ENCODE measurements around the gene YY1.
"Not testable (repeated sequence)": the region's sequence is repeated elsewhere in the genome, so short reads cannot be mapped to it uniquely, and the experiment has no call there.

Gene YY1

GRCh38 chr14:100213956-100214769 lies 24.8 kb upstream of the YY1 start:
- no peak for DNase-seq (ENCODE audit: low read depth, low spot score)

DNA sequence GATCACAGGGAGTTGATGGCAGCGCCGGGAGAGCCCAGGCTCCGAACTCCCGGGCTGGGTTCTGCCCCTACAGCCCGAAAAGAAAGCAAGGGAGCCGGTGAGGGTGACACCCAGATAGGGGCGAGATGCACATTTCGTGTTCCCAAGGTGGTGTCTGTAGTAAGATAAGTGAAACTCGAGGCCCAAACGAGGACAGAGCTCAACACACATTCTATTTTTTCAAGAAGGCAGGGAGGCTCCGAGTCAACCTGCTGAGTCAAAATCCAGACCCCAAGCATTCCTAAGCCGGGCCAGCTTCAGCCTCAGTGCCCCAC lies 24.2 kb upstream of the YY1 start:
- DNase-seq (ENCODE audit: low read depth, low spot score): no peak

- no peak for DNase-seq (ENCODE audit: low read depth, low spot score)
These were observed 23.5 kb upstream of the YY1 start for GRCh38 chr14:100215330-100215885.

DNA sequence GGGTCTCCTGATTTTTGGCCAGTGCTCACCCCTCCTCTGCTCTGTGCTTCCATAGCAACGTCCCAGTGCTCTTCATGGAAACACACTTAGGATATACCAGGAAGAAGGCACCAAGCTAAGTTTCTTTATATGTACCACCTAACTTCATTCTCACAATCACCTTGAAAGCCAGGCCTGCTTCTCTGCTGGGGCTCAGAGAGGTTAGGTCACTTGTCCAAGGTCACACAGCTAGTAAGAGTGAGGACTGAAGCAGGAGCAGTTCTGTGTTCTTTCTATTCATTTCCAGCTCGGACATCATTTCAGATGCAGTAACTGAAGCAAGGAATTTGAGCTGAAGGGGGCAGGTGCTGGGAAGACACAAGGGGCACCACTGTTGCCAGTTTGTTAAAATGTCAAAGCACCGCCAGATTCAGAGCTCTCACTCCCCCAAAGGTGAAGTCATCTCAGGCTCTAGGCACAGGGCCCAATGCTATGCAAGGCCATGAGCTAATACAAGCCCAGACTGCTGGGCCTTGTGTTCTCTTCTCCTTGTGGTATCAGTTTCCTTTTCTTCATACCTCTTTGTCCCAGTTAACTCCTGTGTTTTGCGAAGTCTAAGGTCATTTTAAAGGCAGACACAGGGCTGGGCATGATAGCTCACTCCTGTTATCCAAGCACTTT lies 19.7 kb upstream of the YY1 start:
- DNase-seq (ENCODE audit: low read depth, low spot score): no peak

DNA sequence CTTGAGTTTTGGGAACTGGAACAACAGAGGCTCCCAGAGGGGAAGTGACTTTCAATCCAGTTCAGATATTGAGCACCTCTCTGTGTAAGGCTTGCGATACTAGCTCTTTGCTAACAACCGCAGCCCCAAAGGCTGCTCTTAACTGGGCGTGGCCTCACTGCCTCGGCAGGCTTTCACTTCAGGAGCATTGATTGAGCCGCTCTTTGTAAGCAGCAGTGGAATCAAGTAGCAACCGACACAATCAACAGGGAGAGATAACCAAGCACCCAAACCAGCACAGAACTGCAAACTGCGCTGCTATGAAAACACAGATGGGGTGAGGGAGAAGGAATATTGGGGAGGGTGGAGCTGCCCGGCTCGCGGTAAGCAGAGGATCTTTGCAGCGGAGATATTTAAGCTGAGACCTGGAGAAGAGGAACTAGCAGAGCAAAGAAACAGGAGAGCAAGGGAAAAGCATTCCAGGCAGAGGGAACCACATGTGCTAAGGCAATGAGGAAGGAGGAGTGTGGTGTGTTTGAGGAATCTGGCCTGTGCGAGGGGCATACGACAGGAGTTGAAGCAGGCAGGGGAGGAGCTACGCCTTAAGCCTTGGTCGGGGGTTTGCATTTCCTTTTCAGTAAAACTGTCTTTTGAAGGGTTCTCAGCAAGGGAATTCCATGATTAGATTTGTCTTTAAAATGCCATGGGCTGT lies 17.3 kb upstream of the YY1 start:
- DNase-seq (ENCODE audit: low read depth, low spot score): no peak

- DNase-seq (ENCODE audit: low read depth, low spot score): no peak
These were observed 16.5 kb upstream of the YY1 start for GRCh38 chr14:100222224-100223093.

DNA sequence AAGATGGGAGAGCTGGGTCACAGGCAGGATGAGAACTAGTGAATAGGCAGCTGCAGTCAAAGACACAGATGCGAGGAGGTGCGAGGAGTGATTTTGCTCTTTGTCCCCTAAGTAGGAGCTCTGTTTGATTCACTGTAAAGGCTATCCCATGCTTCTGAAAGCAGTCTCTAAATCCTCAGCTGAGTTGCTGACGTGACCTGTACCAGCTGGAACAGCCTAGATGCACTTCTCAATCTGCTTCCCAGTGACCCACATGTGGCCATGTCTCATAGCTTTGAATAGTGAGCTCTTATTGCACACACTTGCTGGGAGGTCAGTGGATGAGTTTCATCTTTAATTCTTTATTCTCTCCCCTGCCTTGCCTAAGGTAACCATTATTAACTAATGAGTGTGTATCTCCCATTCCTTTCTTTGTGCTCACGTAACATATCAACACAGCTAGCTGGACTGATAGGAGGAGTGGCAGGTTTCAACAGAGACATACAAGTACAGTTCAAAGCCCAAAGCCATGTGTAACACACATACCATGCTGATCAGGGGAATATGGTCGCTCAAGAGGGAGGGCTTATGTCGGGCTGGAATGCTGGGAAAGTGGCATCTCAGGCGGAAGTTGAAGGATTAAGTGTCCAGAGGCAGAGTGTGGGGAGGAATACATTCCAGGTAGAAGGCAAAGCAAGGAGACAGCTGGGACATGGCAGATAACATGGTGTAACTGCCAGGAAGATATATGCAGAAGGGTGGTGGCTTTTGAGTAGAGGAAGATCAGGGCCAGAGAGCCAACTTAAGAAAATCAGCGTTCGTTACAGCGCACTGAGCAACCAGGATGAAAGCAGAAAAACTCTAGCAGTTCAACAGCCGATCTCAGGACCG lies 15.4 kb upstream of the YY1 start:
- no peak for DNase-seq (ENCODE audit: low read depth, low spot score)

DNA sequence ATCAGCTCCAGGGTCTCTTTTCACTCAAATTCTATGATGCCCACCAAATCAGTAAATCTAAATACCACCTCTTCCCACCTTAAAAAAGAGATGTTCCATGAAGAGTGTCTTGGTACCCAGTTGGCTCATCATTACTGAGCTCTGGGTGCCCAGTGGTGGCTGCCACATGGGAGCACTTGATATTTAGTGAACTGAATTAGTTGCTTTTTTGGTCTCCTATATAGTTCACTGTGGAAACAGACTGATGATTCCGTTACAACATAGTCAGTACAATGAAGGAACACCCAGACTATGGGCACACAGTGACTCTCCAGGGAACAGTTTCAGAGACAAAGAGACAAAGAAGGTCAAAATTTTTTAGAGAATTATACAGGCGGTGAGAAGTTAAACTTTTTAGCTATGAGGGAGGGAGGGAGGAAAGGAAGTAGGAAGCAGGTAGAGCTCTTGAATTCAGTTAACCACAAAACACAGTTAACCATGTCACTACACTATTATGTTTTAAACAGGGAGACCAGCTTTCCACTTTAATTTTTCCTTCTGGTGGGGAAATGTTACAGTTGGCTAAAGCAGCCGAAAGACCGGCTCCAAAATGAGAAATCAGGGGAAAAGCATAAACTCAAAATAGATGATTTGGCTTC lies 14.6 kb upstream of the YY1 start:
- no peak for DNase-seq (ENCODE audit: low read depth, low spot score)

DNA sequence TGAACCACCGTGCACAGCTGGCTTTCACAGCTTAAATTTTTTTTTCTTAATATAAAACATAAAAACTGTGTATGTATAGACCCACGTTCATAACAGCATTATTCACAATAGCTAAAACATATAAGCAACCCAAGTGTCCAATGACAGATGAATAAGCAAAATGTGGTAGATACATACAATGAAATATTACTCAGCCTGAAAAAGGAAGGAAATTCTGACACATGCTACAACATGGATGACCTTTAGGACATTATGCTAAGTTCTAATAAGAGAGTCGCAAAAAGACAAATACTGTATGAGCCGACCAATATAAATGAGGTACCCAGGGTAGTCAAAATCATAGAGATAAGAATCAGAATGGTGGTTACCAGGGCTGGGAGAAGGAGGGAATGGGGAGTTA lies 13.8 kb upstream of the YY1 start:
- DNase-seq (ENCODE audit: low read depth, low spot score): no peak

GRCh38 chr14:100230361-100230760 lies 8.6 kb upstream of the YY1 start:
- no peak for DNase-seq (ENCODE audit: low read depth, low spot score)

DNA sequence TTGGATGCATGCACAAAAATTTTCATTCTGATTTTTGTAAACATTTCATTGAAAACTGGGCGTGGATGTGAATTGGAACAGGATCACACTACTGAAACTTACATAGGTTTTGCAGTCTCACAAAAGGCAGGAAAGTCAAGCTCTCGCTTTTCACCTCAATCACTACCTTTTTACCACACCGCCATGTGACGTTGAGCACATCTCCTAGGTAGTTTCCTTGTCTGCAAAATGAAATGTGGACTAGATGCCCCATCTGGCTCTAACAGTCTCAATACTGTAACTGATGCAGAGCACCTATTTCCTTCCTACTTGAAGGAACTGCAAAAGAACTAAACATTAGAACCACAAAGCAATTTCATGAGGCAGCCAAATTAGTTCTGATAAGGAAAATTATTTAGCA lies 4.4 kb upstream of the YY1 start:
- DNase-seq (ENCODE audit: low read depth, low spot score): no peak

DNA sequence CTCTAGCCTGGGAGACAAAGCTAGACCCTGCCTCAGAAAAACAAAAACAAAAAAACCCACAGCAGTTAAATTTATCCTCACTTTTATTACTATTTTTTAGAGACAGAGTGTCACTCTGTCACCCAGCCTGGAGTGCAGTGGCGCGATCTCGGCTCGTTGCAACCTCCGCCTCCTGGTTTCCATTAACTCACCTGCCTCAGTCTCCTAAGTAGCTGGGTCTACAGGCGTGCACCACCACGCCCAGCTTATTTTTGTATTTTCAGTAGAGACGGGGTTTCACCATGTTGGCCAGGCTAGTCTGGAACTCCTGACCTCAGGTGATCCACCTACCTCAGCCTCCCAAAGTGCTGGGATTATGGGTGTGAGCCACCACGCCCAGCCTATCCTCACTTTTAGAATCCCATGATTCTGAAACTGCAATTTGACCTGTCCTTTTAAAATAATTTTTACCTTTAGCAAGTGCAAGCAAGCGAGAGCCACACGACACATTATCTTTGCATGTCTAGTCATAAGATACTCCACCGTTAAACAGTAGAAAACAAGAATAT lies 2.6 kb upstream of the YY1 start:
- not testable (repeated sequence) for DNase-seq (ENCODE audit: low read depth, low spot score)

- no peak for DNase-seq (ENCODE audit: low read depth, low spot score)
These were observed 2.1 kb upstream of the YY1 start for GRCh38 chr14:100236881-100237280.

GRCh38 chr14:100237735-100238418 lies 1.1 kb upstream of the YY1 start:
- no peak for DNase-seq (ENCODE audit: low read depth, low spot score)

DNA sequence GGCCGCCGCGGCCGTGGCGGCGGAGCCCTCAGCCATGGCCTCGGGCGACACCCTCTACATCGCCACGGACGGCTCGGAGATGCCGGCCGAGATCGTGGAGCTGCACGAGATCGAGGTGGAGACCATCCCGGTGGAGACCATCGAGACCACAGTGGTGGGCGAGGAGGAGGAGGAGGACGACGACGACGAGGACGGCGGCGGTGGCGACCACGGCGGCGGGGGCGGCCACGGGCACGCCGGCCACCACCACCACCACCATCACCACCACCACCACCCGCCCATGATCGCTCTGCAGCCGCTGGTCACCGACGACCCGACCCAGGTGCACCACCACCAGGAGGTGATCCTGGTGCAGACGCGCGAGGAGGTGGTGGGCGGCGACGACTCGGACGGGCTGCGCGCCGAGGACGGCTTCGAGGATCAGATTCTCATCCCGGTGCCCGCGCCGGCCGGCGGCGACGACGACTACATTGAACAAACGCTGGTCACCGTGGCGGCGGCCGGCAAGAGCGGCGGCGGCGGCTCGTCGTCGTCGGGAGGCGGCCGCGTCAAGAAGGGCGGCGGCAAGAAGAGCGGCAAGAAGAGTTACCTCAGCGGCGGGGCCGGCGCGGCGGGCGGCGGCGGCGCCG lies 381 bp downstream of the YY1 start:
- no peak for DNase-seq (ENCODE audit: low read depth, low spot score)

GRCh38 chr14:100239840-100240667 lies 1.1 kb downstream of the YY1 start:
- peak; percentile 56 for DNase-seq (ENCODE audit: low read depth, low spot score)

- no peak for DNase-seq (ENCODE audit: low read depth, low spot score)
These were observed 1.7 kb downstream of the YY1 start for GRCh38 chr14:100240668-100241032.

GRCh38 chr14:100241279-100241678 lies 2.3 kb downstream of the YY1 start:
- no peak for DNase-seq (ENCODE audit: low read depth, low spot score)
